GM21737 (cell line): ENCODE data around the gene THSD7B.
"Not testable (repeated sequence)": the region's sequence is repeated elsewhere in the genome, so short reads cannot be mapped to it uniquely, and the experiment has no call there.

Experiments
- ATAC-seq: cut with Tn5 transposase; IDR thresholded peaks from one replicate; pipeline ENCODE4 v1.9.1; 2021; ENCODE audit warnings: mild to moderate bottlenecking, moderate library complexity; ENCODE audit not compliant: unreplicated experiment

The THSD7B gene

GRCh38 chr2:136920652-136921333, 155.4 kb downstream of the THSD7B start:
- no peak for ATAC-seq

- ATAC-seq, result no peak
These were observed 161.8 kb downstream of the THSD7B start for GRCh38 chr2:136927156-136927555.

- no peak for ATAC-seq
These were observed 164.2 kb downstream of the THSD7B start for GRCh38 chr2:136929531-136929930.

GRCh38 chr2:136932700-136933099, 167.4 kb downstream of the THSD7B start:
- no peak for ATAC-seq

GRCh38 chr2:136935119-136935518, 169.8 kb downstream of the THSD7B start:
- no peak for ATAC-seq

GRCh38 chr2:136956050-136956449, 190.7 kb downstream of the THSD7B start:
- ATAC-seq, result no peak

GRCh38 chr2:136957044-136957443, 191.7 kb downstream of the THSD7B start:
- no peak for ATAC-seq

- no peak for ATAC-seq
These were observed 196.9 kb downstream of the THSD7B start for GRCh38 chr2:136962105-136962725.

GRCh38 chr2:136966485-136966884, 201.1 kb downstream of the THSD7B start:
- no peak for ATAC-seq

- ATAC-seq, result no peak
These were observed 215.0 kb downstream of the THSD7B start for GRCh38 chr2:136980303-136980702.

- not testable (repeated sequence) for ATAC-seq
These were observed 216.3 kb downstream of the THSD7B start for GRCh38 chr2:136981689-136982088.

- no peak for ATAC-seq
These were observed 219.7 kb downstream of the THSD7B start for GRCh38 chr2:136985044-136985443.

- no peak for ATAC-seq
These were observed 221.4 kb downstream of the THSD7B start for GRCh38 chr2:136986605-136987221.

- no peak for ATAC-seq
These were observed 225.0 kb downstream of the THSD7B start for GRCh38 chr2:136990316-136990715.

GRCh38 chr2:136994793-136995192, 229.4 kb downstream of the THSD7B start:
- ATAC-seq, result no peak

GRCh38 chr2:136997557-136997956, 232.2 kb downstream of the THSD7B start:
- ATAC-seq, result no peak

GRCh38 chr2:137000811-137001210, 235.5 kb downstream of the THSD7B start:
- ATAC-seq, result no peak

- no peak for ATAC-seq
These were observed 237.6 kb downstream of the THSD7B start for GRCh38 chr2:137002896-137003295.

GRCh38 chr2:137005210-137005609, 239.9 kb downstream of the THSD7B start:
- no peak for ATAC-seq

- ATAC-seq, result no peak
These were observed 242.6 kb downstream of the THSD7B start for GRCh38 chr2:137007938-137008337.

GRCh38 chr2:137009953-137010352, 244.6 kb downstream of the THSD7B start:
- no peak for ATAC-seq
